SU-DHL-6 (cell line): ENCODE results near the gene SCN4A.

Source experiments
- EZH2phosphoT487 ChIP-seq: fragments of 200-600 bp; sonication (generic), shearing (Covaris generic); conservative IDR thresholded peaks from 2 replicates; pipeline ENCODE4 v1.6.1; 2018; ENCODE audit warnings: mild to moderate bottlenecking, antibody characterized with exemption, low read length, moderate library complexity, mixed read lengths
- TF ChIP-seq, protein P1 (sequence below): fragments of 200-600 bp; sonication (generic); IDR thresholded peaks from one replicate; pipeline ENCODE4 v1.5.1; 2017; ENCODE audit warnings: antibody characterized with exemption, mild to moderate bottlenecking, low read length, moderate library complexity; ENCODE audit not compliant: insufficient read depth, poor library complexity, severe bottlenecking

DNA sequence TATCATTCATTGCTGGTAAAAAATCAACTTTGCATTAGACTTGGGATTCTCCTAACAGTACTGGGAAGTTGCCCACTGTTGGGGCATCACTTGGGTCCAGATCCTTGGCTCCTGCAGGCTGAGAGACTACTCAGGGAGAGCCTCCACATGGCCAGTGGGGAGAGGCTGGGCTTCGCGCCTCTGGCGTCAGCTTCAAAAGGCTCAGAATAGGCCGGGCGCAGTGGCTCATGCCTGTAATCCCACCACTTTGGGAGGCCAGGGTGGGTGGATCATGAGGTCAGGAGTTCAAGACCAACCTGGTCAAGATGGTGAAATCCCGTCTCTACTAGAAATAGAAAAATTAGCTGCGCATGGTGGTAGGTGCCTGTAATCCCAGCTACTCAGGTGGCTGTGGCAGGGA, 58.2 kb downstream of the SCN4A start:
- TF ChIP-seq EZH2phosphoT487: no peak
- TF ChIP-seq, protein P1, sequence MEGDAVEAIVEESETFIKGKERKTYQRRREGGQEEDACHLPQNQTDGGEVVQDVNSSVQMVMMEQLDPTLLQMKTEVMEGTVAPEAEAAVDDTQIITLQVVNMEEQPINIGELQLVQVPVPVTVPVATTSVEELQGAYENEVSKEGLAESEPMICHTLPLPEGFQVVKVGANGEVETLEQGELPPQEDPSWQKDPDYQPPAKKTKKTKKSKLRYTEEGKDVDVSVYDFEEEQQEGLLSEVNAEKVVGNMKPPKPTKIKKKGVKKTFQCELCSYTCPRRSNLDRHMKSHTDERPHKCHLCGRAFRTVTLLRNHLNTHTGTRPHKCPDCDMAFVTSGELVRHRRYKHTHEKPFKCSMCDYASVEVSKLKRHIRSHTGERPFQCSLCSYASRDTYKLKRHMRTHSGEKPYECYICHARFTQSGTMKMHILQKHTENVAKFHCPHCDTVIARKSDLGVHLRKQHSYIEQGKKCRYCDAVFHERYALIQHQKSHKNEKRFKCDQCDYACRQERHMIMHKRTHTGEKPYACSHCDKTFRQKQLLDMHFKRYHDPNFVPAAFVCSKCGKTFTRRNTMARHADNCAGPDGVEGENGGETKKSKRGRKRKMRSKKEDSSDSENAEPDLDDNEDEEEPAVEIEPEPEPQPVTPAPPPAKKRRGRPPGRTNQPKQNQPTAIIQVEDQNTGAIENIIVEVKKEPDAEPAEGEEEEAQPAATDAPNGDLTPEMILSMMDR: no peak
